ENCODE measurements around the gene IL20RA.
"Not testable (repeated sequence)": the region's sequence is repeated elsewhere in the genome, so short reads cannot be mapped to it uniquely, and the experiment has no call there.

The IL20RA gene

GRCh38 chr6:137044366-137045221 is at the start of gene IL20RA:
Gene IL20RA (minus strand): TSS chr6:137044965. CDS start chr6:137044728, 237 bp downstream.
- FAIRE-seq = no peak

- FAIRE-seq = no peak
Observed at GRCh38 chr6:137093183-137094069, 48.7 kb upstream of the IL20RA start.

GRCh38 chr6:137092018-137092417 is 47.3 kb upstream of the IL20RA start:
- FAIRE-seq = no peak

- no peak for FAIRE-seq
Observed at GRCh38 chr6:137089305-137089704, 44.5 kb upstream of the IL20RA start.

- no peak for FAIRE-seq
Observed at GRCh38 chr6:137087902-137088301, 43.1 kb upstream of the IL20RA start.

- FAIRE-seq = no peak
Observed at GRCh38 chr6:137086031-137086430, 41.3 kb upstream of the IL20RA start.

- peak; percentile 51 for FAIRE-seq
Observed at GRCh38 chr6:137084865-137085617, 40.3 kb upstream of the IL20RA start.

- FAIRE-seq = no peak
Observed at GRCh38 chr6:137084090-137084489, 39.3 kb upstream of the IL20RA start.

GRCh38 chr6:137081997-137082396 is 37.2 kb upstream of the IL20RA start:
- FAIRE-seq = no peak

- no peak for FAIRE-seq
Observed at GRCh38 chr6:137080711-137081110, 35.9 kb upstream of the IL20RA start.

- FAIRE-seq = peak; percentile 77
Observed at GRCh38 chr6:137076277-137077068, 31.7 kb upstream of the IL20RA start.

GRCh38 chr6:137075790-137076189 is 31.0 kb upstream of the IL20RA start:
- not testable (repeated sequence) for FAIRE-seq

- FAIRE-seq = no peak
Observed at GRCh38 chr6:137070303-137070702, 25.5 kb upstream of the IL20RA start.

GRCh38 chr6:137067399-137067798 is 22.6 kb upstream of the IL20RA start:
- FAIRE-seq = no peak

- no peak for FAIRE-seq
Observed at GRCh38 chr6:137058037-137058436, 13.3 kb upstream of the IL20RA start.

GRCh38 chr6:137056121-137056880 is 11.5 kb upstream of the IL20RA start:
- FAIRE-seq = no peak

GRCh38 chr6:137051790-137052472 is 7.2 kb upstream of the IL20RA start:
- no peak for FAIRE-seq

- no peak for FAIRE-seq
Observed at GRCh38 chr6:137049095-137049494, 4.3 kb upstream of the IL20RA start.

GRCh38 chr6:137046871-137047412 is 2.2 kb upstream of the IL20RA start:
- FAIRE-seq = no peak

- FAIRE-seq = no peak
Observed at GRCh38 chr6:137045222-137045789, 541 bp upstream of the IL20RA start.
